AG04450 (cell line): ENCODE measurements around the gene FSTL4. TPM values are rescaled to one million over a fixed set of nuclear protein-coding genes. Genes with fewer than 3 reads are reported as not detected.

Source experiments
- CTCF ChIA-PET: fragments of 300-600, 350-600 bp; formaldehyde crosslinking; extraction: SDS; loops from one replicate; lab custom pipeline; 2022; ENCODE audit warnings: antibody characterized with exemption, inconsistent platforms; lab: Charles Lee
- POLR2A ChIA-PET: fragments of 350-600 bp; formaldehyde crosslinking; extraction: SDS; loops from one replicate; lab custom pipeline; 2021; ENCODE audit warnings: antibody characterized with exemption, inconsistent platforms; lab: Yijun Ruan, JAX
- DNase-seq: peaks from one replicate; pipeline ENCODE4 v3.0.0-alpha.2; 2011; ENCODE audit warnings: low read depth, low spot score
- H3K27ac ChIP-seq: one replicate; pipeline ENCODE4 v1.5.1; 2012; ENCODE audit warnings: low read depth, low read length, control low read depth
- H3K27me3 ChIP-seq: one replicate; pipeline ENCODE4 v1.6.0; 2012; ENCODE audit warnings: low read length; ENCODE audit not compliant: control insufficient read depth, insufficient read depth
- H3K4me3 ChIP-seq: 2 replicates; pipeline ENCODE4 v1.5.1; 2011; ENCODE audit warnings: mild to moderate bottlenecking, low read depth, low read length, control low read depth
- H3K9me3 ChIP-seq: 2 replicates; pipeline ENCODE4 v1.5.1; 2012; ENCODE audit warnings: low read length; ENCODE audit not compliant: control insufficient read depth, insufficient read depth
- polyA plus RNA-seq: library from polyadenylated mRNA; depleted of rRNA; stranded (reverse); fragments of >200 nt; gene quantifications from 2 replicates; pipeline ENCODE4 v1.2.3, GENCODE V29; 2011
- TF ChIP-seq, protein P1 (sequence below): IDR thresholded peaks from 2 replicates; pipeline ENCODE4 v1.5.1; 2011; ENCODE audit warnings: low read depth, low read length, control low read depth, inconsistent platforms

FSTL4 gene
- polyA plus RNA-seq, 1 experiment = 0.11 TPM

DNA sequence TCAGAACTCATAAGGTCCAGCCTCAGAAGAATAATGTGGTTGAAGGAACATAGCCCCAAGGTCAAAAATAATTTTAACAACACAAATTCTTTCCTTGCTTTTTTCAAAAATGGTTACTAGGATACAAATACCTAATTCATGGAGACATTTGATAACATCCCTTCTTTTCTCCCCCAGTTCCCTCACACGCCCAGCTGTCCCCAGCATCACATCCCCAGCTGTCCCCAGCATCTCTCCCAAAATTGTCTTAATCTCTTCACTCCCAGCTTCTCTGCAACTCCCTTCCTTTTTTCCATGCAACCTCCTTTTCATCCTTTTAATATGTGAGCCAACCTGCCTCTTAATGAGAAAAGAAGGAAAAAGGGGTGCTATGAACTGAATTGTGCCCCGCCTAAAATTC lies 77.8 kb downstream of the FSTL4 start:
- TF ChIP-seq, protein P1, sequence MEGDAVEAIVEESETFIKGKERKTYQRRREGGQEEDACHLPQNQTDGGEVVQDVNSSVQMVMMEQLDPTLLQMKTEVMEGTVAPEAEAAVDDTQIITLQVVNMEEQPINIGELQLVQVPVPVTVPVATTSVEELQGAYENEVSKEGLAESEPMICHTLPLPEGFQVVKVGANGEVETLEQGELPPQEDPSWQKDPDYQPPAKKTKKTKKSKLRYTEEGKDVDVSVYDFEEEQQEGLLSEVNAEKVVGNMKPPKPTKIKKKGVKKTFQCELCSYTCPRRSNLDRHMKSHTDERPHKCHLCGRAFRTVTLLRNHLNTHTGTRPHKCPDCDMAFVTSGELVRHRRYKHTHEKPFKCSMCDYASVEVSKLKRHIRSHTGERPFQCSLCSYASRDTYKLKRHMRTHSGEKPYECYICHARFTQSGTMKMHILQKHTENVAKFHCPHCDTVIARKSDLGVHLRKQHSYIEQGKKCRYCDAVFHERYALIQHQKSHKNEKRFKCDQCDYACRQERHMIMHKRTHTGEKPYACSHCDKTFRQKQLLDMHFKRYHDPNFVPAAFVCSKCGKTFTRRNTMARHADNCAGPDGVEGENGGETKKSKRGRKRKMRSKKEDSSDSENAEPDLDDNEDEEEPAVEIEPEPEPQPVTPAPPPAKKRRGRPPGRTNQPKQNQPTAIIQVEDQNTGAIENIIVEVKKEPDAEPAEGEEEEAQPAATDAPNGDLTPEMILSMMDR = no peak
- H3K4me3 ChIP-seq = no peak overlapping the region
- no peaks in the 10 kb centered on the region for H3K9me3 ChIP-seq
- ChIA-PET POLR2A (no interaction called here), CTCF (no interaction called here)
- H3K27me3 ChIP-seq = no peaks in the 10 kb centered on the region
- no peak for DNase-seq
- no peak overlapping the region for H3K27ac ChIP-seq

DNA sequence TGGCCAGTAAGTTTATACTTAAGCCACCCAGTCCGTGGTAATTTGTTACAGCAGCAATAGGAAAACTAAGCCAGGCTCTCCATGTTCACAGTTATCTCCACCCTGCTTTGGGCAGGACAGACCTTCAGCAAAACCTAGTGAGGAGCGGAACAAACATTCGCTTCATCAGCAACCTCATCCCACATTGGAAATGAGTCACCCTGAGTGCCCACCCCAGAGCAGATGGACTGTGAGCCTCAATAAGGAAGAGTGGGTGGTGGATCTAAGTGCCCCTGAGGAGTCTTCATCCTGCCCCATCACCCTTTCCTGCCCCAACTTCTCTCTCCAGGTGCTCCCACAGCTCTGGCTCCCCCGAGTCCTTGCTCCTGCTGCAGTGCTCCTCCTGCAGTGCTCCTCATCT lies 78.8 kb downstream of the FSTL4 start:
- ChIA-PET CTCF (no interaction called here), POLR2A (no interaction called here)
- Histone ChIP-seq H3K4me3 (no peak overlapping the region), H3K27ac (no peak overlapping the region), H3K27me3 (no peaks in the 10 kb centered on the region), H3K9me3 (no peaks in the 10 kb centered on the region)
- no peak for DNase-seq
- TF ChIP-seq, protein P1 = no peak

DNA sequence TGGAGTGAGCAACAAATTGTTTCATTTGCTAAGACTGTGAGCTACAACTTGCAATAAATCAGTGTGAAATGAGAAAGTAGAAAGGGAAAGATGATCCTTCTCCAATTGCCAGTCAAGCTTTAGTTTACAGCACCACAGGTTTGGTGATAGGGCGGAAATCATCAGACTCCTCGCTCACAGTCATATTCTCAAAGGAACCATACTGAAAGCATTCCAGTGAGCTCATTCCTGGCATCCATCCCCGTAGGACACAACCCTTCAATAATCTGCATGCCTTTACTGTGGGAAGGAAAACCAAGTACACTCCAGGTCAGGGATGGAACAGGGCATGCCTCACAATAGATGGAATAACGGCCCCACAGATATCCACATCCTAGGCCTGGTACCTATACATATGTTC lies 80.7 kb downstream of the FSTL4 start:
- H3K27ac ChIP-seq = no peak overlapping the region
- CTCF ChIA-PET = no interaction called here
- no peaks in the 10 kb centered on the region for H3K9me3 ChIP-seq
- TF ChIP-seq, protein P1 = no peak
- H3K4me3 ChIP-seq = no peak overlapping the region
- POLR2A ChIA-PET = no interaction called here
- no peak for DNase-seq
- no peaks in the 10 kb centered on the region for H3K27me3 ChIP-seq

DNA sequence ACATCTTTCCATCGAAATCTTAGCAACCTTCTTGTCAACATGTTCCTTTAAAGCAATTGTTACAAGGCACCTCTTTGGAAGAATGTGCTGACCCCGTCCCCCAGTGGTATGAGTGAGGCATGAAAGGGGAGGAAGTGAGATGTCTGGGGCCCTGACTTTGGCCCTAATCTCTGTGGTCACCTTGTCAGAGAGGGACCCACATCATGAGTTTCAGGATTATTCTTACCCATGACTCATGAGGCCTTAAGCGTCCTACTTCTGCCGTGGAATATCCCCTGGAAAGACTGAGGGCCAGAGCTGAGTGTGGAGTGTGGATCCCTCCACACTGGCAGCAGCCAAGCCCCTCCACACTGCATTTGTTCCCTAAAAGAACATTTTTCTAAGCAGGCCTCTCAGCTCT lies 81.2 kb downstream of the FSTL4 start:
- H3K4me3 ChIP-seq = no peak overlapping the region
- ChIA-PET CTCF (no interaction called here), POLR2A (no interaction called here)
- no peak for DNase-seq
- no peaks in the 10 kb centered on the region for H3K27me3 ChIP-seq
- H3K27ac ChIP-seq = no peak overlapping the region
- no peaks in the 10 kb centered on the region for H3K9me3 ChIP-seq
- TF ChIP-seq, protein P1 = no peak

DNA sequence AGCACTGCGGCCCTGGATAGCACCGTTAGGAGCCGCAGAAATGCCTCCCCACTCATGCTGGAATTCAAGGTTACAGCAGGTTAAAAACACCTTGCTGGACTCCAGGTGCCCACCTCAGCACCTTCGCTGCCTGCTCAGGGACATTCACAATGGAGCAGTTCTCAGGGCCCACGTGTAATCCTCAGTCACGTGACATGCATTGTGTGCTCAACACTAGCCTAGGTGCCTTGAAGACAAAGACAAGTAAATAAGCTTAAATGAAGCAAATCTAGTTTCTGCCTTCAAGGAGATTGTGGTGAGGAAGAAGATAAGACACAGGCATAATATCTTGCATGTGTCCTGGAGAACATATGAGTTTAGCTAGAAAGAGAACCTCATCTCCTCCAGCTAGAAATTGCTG lies 82.1 kb downstream of the FSTL4 start:
- POLR2A ChIA-PET = no interaction called here
- DNase-seq = no peak
- CTCF ChIA-PET = no interaction called here
- H3K9me3 ChIP-seq = no peaks in the 10 kb centered on the region
- no peaks in the 10 kb centered on the region for H3K27me3 ChIP-seq
- no peak overlapping the region for H3K4me3 ChIP-seq
- H3K27ac ChIP-seq = no peak overlapping the region
- TF ChIP-seq, protein P1 = no peak
